HCT116 (cell line): ENCODE results near the gene CFAP57. TPM values are rescaled to one million over a fixed set of nuclear protein-coding genes. Genes with fewer than 3 reads are reported as not detected.

ENCODE experiments used
- ATAC-seq: fragments of 200-7000 bp; cut with Tn5 transposase; 2 replicates; pipeline ENCODE4 v1.9.1; 2020; ENCODE audit warnings: mild to moderate bottlenecking, moderate library complexity
- BruUV-seq: library from RNA; stranded (reverse); fragments of 400-500 nt; replicated peaks from 2 replicates; lab custom pipeline; 2021; lab: Mats Ljungman, UMichigan
- CTCF ChIA-PET: fragments of 300-600 bp; sonication (Branson Sonifier 250); formaldehyde crosslinking; loops from one replicate; lab custom pipeline; 2021; ENCODE audit warnings: antibody characterized with exemption; lab: Charles Lee
- POLR2A ChIA-PET: fragments of 300-600, 350-600 bp; sonication (Branson Sonifier 250); formaldehyde crosslinking; loops from one replicate; lab custom pipeline; 2021; ENCODE audit warnings: antibody characterized with exemption; lab: Charles Lee
- RAD21 ChIA-PET, 2 experiments: fragments of 300-600 bp; sonication (Branson Sonifier 250); formaldehyde crosslinking; loops; one replicate each; lab custom pipeline; 2023; ENCODE audit warnings: low total read pairs in 2 of 2; ENCODE audit not compliant: uncharacterized antibody in 2 of 2, unreplicated experiment in 2 of 2, low non-redundant PET in 1 of 2; lab: Charles Lee
- DNase-seq: peaks from one replicate; pipeline ENCODE4 v3.0.0-alpha.2; 2010; ENCODE audit warnings: low read depth, low spot score
- H2AFZ ChIP-seq: fragments of 200-600 bp; shearing (Covaris generic), sonication (generic); 2 replicates; pipeline ENCODE4 v1.6.1; 2017; ENCODE audit warnings: low read depth, mixed run types, mixed read lengths, antibody characterized with exemption, low read length; ENCODE audit not compliant: poor library complexity, severe bottlenecking
- H3K27ac ChIP-seq: 2 replicates; pipeline ENCODE4 v1.5.1; 2012; ENCODE audit warnings: low read depth, low read length
- H3K27me3 ChIP-seq: fragments of 200-600 bp; sonication (generic); 2 replicates; pipeline ENCODE4 v1.6.1; 2016; ENCODE audit warnings: mixed run types, low read length, mixed read lengths; ENCODE audit not compliant: insufficient read depth
- H3K36me3 ChIP-seq, 2 experiments: fragments of 200-500 bp in 1 of 2; fragments of 200-600 bp in 1 of 2; sonication (Bioruptor generic) in 1 of 2; sonication (generic) in 1 of 2; 2 replicates each; pipeline versions ENCODE4 v1.5.1 to v1.6.1; 2014 to 2016; ENCODE audit warnings: low read length in 2 of 2, inconsistent platforms in 1 of 2, mixed read lengths in 1 of 2, mixed run types in 1 of 2; ENCODE audit not compliant: insufficient read depth in 2 of 2, control insufficient read depth in 1 of 2
- H3K4me1 ChIP-seq, 2 experiments: fragments of 200-600 bp in 1 of 2; sonication (generic) in 1 of 2; 2 replicates each; pipeline versions ENCODE4 v1.5.1 to v1.6.1; 2012 to 2017; ENCODE audit warnings: low read length in 2 of 2, inconsistent platforms in 1 of 2, mild to moderate bottlenecking in 1 of 2, mixed read lengths in 1 of 2, mixed run types in 1 of 2, moderate library complexity in 1 of 2; ENCODE audit not compliant: insufficient read depth in 2 of 2, control insufficient read depth in 1 of 2
- H3K4me2 ChIP-seq: fragments of 200-600 bp; sonication (generic); 2 replicates; pipeline ENCODE4 v1.6.1; 2017; ENCODE audit warnings: mixed run types, low read length, mixed read lengths
- H3K4me3 ChIP-seq, 2 experiments: fragments of 200-600 bp in 1 of 2; sonication (generic) in 1 of 2; replicated peaks in 1 of 2; 2 replicates each; pipeline ENCODE4 v1.5.1; 2011 to 2016; ENCODE audit warnings: low read length in 2 of 2, control low read depth in 1 of 2, low read depth in 1 of 2, mild to moderate bottlenecking in 1 of 2, mixed read lengths in 1 of 2, mixed run types in 1 of 2
- H3K79me2 ChIP-seq: fragments of 200-600 bp; sonication (generic); 2 replicates; pipeline ENCODE4 v1.6.1; 2017; ENCODE audit warnings: mild to moderate bottlenecking, mixed run types, low read length, moderate library complexity, mixed read lengths; ENCODE audit not compliant: insufficient read depth
- H3K9ac ChIP-seq: fragments of 200-600 bp; sonication (generic); 2 replicates; pipeline ENCODE4 v1.6.1; 2016; ENCODE audit warnings: low read length, mixed read lengths
- H3K9me2 ChIP-seq: fragments of 200-600 bp; sonication (generic), shearing (Covaris generic); 2 replicates; pipeline ENCODE4 v1.6.1; 2017; ENCODE audit warnings: mixed run types, mild to moderate bottlenecking, moderate library complexity; ENCODE audit not compliant: insufficient read depth
- H3K9me3 ChIP-seq, 2 experiments: fragments of 200-500 bp in 1 of 2; fragments of 200-600 bp in 1 of 2; sonication (Bioruptor generic) in 1 of 2; sonication (generic) in 1 of 2; 2 replicates each; pipeline ENCODE4 v1.6.1; 2014 to 2017; ENCODE audit warnings: low read length in 2 of 2, mixed read lengths in 2 of 2, inconsistent platforms in 1 of 2, low read depth in 1 of 2, mild to moderate bottlenecking in 1 of 2, mixed run types in 1 of 2, moderate library complexity in 1 of 2; ENCODE audit not compliant: control insufficient read depth in 1 of 2, insufficient read depth in 1 of 2
- H4K20me1 ChIP-seq: fragments of 200-600 bp; sonication (generic), shearing (Covaris generic); 2 replicates; pipeline ENCODE4 v1.6.1; 2017; ENCODE audit warnings: mixed run types, mild to moderate bottlenecking, moderate library complexity; ENCODE audit not compliant: insufficient read depth
- CBX3 ChIP-seq: IDR thresholded peaks from 2 replicates; pipeline ENCODE4 v1.6.1; 2012; ENCODE audit warnings: low read depth
- CEBPB ChIP-seq: IDR thresholded peaks from 2 replicates; pipeline ENCODE4 v1.6.1; 2012; ENCODE audit warnings: low read depth
- CTCF ChIP-seq, 3 experiments: fragments of 200-600 bp in 1 of 3; sonication (generic) in 1 of 3; IDR thresholded peaks in 2 of 3; conservative IDR thresholded peaks in 1 of 3; 2 replicates each; pipeline ENCODE4 v1.5.1; 2012 to 2017; ENCODE audit warnings: low read depth in 2 of 3, low read length in 2 of 3, antibody characterized with exemption in 1 of 3, borderline replicate concordance in 1 of 3, control low read depth in 1 of 3, mild to moderate bottlenecking in 1 of 3, mixed read lengths in 1 of 3, mixed run types in 1 of 3, moderate library complexity in 1 of 3; ENCODE audit not compliant: insufficient read depth in 1 of 3
- ELF1 ChIP-seq: IDR thresholded peaks from 2 replicates; pipeline ENCODE4 v1.6.1; 2012; ENCODE audit warnings: low read depth, borderline replicate concordance
- EZH2 ChIP-seq: fragments of 200-600 bp; sonication (generic); IDR thresholded peaks from 2 replicates; pipeline ENCODE4 v1.6.1; 2017; ENCODE audit warnings: antibody characterized with exemption, mixed run types
- EZH2phosphoT487 ChIP-seq: fragments of 200-600 bp; IDR thresholded peaks from 2 replicates; pipeline ENCODE4 v1.6.1; 2018; ENCODE audit warnings: antibody characterized with exemption, borderline replicate concordance
- FOSL1 ChIP-seq: IDR thresholded peaks from 2 replicates; pipeline ENCODE4 v1.6.1; 2012; ENCODE audit warnings: low read depth
- JUND ChIP-seq: IDR thresholded peaks from 2 replicates; pipeline ENCODE4 v1.6.1; 2012
- POLR2A ChIP-seq: IDR thresholded peaks from 2 replicates; pipeline ENCODE4 v1.7.0; 2011; ENCODE audit warnings: borderline replicate concordance; ENCODE audit not compliant: insufficient read depth, insufficient read length; ENCODE audit errors: extremely low read depth
- POLR2AphosphoS5 ChIP-seq: IDR thresholded peaks from 2 replicates; pipeline ENCODE4 v1.6.1; 2011; ENCODE audit warnings: mild to moderate bottlenecking, low read depth, low read length, moderate library complexity
- RAD21 ChIP-seq: IDR thresholded peaks from 2 replicates; pipeline ENCODE4 v1.6.1; 2012; ENCODE audit warnings: low read depth, mild to moderate bottlenecking
- REST ChIP-seq: IDR thresholded peaks from 2 replicates; pipeline ENCODE4 v1.6.1; 2012; ENCODE audit warnings: low read depth
- SIN3A ChIP-seq: IDR thresholded peaks from 2 replicates; pipeline ENCODE4 v1.6.1; 2012; ENCODE audit warnings: low read depth
- SP1 ChIP-seq: IDR thresholded peaks from 2 replicates; pipeline ENCODE4 v1.6.1; 2012; ENCODE audit warnings: low read depth
- SRF ChIP-seq: IDR thresholded peaks from 2 replicates; pipeline ENCODE4 v1.6.1; 2012; ENCODE audit warnings: low read depth
- TCF7L2 ChIP-seq: IDR thresholded peaks from 2 replicates; pipeline ENCODE4 v1.7.0; 2011; ENCODE audit warnings: borderline replicate concordance, inconsistent platforms; ENCODE audit not compliant: insufficient read depth, insufficient read length; ENCODE audit errors: extremely low read depth
- YY1 ChIP-seq: IDR thresholded peaks from 2 replicates; pipeline ENCODE4 v1.6.1; 2011; ENCODE audit warnings: low read length, low read depth, moderate library complexity, mild to moderate bottlenecking; ENCODE audit not compliant: insufficient replicate concordance; ENCODE audit errors: extremely low read depth
- ZFX ChIP-seq: fragments of 450-650 bp; IDR thresholded peaks from 2 replicates; pipeline ENCODE4 v1.6.1; 2017
- intact Hi-C: fragments of 100-400 bp; cut with micrococcal nuclease; formaldehyde crosslinking; loops from 2 replicates; pipeline ENCODE4 v1.10.0; 2022
- total RNA-seq: library from RNA; stranded (reverse); gene quantifications from one replicate; pipeline ENCODE4 v1.2.1, GENCODE V29; 2021; ENCODE audit not compliant: unreplicated experiment

The CFAP57 gene
- total RNA-seq, 1 experiment from 2014 or later = 0.49 TPM

GRCh38 chr1:43174873-43175272 is 2.7 kb downstream of the CFAP57 start (continued):
- TF ChIP-seq CEBPB (no peak), CBX3 (no peak), TCF7L2 (no peak), EZH2phosphoT487 (no peak), SRF (no peak)

GRCh38 chr1:43177691-43178090 is 5.6 kb downstream of the CFAP57 start:
- DNase-seq = no peak
- H3K27me3 ChIP-seq = no peaks in the 10 kb centered on the region
- no peak overlapping the region for H2AFZ ChIP-seq
- H3K79me2 ChIP-seq = no peaks in the 10 kb centered on the region
- H3K4me1 ChIP-seq = no peaks in the 10 kb centered on the region
- intact Hi-C loops = no loop called here
- POLR2A ChIA-PET = no interaction called here
- H3K9me2 ChIP-seq = no peaks in the 10 kb centered on the region
- no TSS peak for BruUV-seq
- no peak overlapping the region for H3K27ac ChIP-seq
- RAD21 ChIA-PET = no interaction called here
- H3K4me2 ChIP-seq = no peak overlapping the region
- H3K36me3 ChIP-seq = no peaks in the 10 kb centered on the region
- TF ChIP-seq POLR2AphosphoS5 (no peak), POLR2A (no peak), EZH2phosphoT487 (no peak), RAD21 (no peak), ELF1 (no peak), EZH2 (no peak), CEBPB (no peak), TCF7L2 (no peak), FOSL1 (no peak), JUND (no peak), YY1 (no peak), SIN3A (no peak), CTCF (IDR thresholded peaks at IDR 0.05 in 2 of 3, conservative IDR thresholded peaks at IDR 0.05 in 1 of 3; ENCODE audit: borderline replicate concordance in 1 of 3, insufficient read depth in 1 of 3, low read depth in 2 of 3, low read length in 2 of 3) (no peak), ZFX (no peak), SRF (no peak), SP1 (no peak), REST (no peak)
- H3K9me3 ChIP-seq = no peaks in the 10 kb centered on the region
- no peak for ATAC-seq
- no peak overlapping the region for H3K9ac ChIP-seq
- CTCF ChIA-PET = no interaction called here
- H4K20me1 ChIP-seq = no peaks in the 10 kb centered on the region
- H3K4me3 ChIP-seq = no peak overlapping the region
